Stimulated activated CD8-positive, alpha-beta memory T cell treated with anti-CD3 and anti-CD28 coated beads, Interleukin-15, amount 100 ng/mL, for 24 hours (primary cell): ENCODE measurements around the gene C19orf33.
"Not testable (repeated sequence)": the region's sequence is repeated elsewhere in the genome, so short reads cannot be mapped to it uniquely, and the experiment has no call there.

ENCODE experiments used
- DNase-seq: peaks from one replicate; pipeline ENCODE4 v3.0.0-alpha.2; 2020; ENCODE audit warnings: low read depth

Gene C19orf33

DNA sequence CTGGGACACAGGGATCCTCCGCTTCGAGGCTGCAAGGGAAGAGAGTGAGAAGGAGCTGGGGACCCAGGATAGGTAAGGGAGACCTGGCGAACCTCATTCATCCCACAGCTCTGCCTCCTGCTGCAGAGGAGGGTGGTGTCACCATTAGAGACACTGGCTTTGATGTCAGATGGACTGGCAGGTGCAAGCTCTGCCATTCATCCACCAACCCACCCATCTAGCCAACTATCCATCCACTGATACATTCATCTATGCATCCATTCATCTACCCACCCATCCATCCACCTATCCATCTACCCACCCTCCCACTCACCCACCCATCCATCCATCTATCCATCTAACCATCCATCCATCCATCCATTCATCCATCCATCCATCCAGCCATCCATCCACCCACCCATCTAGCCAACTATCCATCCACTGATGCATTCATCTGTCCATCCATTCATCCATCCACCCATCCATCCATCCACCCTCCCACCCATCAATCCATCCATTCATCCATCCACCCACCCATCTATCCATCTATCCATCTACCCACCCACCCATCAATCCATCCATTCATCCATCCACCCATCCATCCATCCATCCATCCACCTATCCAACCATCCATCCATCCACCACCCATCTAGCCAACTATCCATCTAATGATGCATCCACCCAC lies 5.7 kb downstream of the C19orf33 start:
- no peak for DNase-seq

DNA sequence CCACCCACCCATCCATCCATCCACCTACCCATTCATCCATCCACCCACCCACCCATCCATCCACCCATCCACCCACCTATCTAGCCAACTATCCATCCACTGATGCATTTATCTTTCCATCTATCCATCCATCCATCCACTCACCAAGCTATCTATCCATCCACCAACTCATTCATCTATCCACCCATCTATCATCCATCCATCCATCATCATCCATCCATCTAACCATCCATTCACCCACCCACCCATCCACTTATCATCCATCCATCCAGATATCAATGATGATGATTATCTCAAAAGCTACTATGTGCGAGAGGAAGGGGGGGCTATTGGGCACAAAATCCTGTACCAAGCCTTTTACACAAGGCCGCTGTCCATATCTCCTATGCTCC lies 6.2 kb downstream of the C19orf33 start:
- no peak for DNase-seq

DNA sequence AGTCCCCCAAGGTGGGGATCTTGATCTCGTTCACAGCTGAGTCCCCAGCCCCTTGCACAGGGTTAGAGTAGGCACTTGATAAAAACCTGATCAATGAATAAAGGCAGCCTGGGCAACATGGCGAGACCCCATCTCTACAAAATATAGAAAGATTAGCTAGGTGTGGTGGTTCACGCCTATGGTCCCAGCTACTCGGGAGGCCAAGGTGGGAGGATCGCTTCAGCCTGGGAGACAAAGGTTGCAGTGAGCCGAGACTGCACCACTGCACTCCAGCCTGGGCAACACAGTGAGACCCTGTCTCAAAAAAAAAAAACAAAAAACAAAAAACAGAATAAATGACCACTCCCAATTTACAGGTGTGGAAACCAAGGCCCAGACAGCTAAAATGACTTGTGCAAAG lies 6.9 kb downstream of the C19orf33 start:
- DNase-seq: no peak

DNA sequence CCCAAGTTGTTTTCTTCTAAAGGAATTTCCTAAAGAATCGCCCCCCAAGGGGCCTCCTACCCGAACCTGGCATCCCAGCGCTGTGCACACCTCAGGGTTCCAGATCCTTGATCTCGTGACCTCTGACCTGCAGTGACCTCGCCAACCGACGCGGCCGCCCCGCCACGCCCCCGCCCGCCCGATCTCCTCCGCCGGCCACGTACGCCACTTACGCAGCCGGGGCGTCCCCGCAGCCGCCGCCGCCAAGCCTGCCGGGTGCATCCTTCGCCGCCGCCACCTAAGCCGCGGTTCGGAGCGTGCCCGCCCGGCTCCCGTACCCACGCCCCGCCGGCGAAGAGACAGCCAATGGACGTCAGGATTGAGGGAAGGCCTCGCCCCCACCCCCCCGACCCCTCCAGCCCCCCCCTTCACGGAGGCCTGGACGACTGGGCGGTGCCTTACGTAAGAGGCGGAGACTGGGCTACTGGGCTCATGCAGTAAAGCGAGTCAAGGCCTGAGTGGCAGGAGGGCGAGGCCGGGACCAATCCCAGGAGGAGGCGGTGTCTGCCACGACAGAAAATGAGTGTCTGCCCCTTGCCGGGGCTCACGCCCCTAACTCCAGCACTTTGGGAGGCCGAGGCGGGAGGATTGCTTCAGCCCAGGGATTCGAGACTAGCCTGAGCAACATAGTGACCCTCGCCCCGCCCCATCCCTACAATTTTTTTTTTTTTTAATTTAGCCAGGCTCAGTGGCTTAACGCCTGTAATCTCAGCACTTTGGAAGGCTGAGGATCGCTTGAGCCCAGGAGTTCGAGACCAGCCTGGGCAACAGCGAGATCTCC lies 11.8 kb downstream of the C19orf33 start, which contains the start of gene YIF1B:
YIF1B (minus strand) TSS at position 291 of the 820 bp plus-strand sequence; CDS start at position 261, 30 bp downstream.
- DNase-seq: peak; percentile 81

DNA sequence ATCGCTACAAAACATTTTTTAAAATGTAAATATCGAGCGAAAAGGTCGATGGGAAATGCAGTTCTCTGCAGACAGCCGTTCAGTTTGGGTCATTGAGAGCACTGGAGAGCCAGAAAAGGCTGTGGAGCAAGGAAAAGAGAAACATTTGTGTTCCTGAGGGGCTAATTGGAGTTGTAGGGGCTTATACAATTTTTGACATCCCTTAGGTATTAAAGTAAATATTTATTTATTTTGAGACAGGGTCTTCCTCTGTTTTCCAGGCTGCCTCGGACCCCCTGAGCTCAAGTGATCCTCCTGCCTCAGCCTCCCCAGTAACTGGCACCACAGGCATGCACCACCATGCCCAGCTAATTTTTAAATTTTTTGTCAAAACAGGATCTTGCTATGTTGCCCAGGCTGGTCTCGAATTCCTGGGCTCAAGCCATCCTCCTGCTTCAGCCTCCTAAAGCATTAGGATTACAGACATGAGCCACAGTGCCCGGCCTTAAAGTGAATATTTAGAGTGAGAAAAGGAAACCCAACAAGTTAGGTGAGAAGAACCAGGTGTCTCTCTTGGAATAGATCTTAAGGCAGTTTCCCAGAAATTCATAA lies 12.5 kb downstream of the C19orf33 start:
- no peak for DNase-seq

DNA sequence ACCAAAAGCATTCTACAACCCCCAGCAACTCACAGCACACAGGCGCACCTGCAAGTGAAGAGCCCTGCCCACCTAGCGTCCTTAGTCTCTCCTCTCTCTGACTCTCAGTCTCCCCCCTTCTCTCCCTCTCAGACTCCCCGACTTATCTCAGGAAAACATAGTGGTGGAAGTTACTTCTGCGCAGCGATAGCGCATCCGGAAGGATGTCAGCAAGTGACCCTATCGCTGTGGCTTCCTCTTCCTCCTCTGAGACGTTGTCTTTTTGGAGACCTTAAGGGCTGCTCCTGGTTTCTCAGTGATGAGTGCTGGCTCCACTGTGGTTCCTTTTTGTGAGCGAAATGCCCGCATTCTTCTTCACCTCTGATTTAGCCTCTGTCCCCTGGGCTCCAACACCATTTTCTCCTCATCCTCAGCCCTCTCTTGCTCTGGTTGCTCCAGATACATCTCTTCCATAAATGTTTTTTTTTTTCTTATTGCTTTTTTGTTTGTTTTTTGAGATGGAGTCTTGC lies 13.1 kb downstream of the C19orf33 start:
- DNase-seq: no peak

DNA sequence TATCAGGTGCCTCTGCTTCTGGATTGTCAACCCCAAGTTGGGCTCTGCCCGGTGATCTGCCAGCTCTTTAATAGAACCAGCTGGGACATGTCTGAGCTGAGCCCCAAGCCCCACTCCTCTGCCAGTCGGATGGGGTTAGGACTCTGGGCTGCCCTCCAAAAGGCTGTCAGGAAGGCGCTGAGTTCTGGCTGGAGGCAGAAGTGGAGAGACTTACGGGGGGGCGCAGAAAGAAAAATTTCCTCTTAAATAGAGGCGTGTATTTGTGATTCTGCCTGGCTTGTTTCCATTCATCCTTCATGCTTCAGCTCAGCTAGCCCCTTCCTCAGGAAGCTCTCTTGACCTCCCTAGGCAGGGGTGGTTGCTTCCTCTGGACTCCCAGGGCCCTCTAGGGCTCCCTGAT lies 14.6 kb downstream of the C19orf33 start:
- DNase-seq: no peak

DNA sequence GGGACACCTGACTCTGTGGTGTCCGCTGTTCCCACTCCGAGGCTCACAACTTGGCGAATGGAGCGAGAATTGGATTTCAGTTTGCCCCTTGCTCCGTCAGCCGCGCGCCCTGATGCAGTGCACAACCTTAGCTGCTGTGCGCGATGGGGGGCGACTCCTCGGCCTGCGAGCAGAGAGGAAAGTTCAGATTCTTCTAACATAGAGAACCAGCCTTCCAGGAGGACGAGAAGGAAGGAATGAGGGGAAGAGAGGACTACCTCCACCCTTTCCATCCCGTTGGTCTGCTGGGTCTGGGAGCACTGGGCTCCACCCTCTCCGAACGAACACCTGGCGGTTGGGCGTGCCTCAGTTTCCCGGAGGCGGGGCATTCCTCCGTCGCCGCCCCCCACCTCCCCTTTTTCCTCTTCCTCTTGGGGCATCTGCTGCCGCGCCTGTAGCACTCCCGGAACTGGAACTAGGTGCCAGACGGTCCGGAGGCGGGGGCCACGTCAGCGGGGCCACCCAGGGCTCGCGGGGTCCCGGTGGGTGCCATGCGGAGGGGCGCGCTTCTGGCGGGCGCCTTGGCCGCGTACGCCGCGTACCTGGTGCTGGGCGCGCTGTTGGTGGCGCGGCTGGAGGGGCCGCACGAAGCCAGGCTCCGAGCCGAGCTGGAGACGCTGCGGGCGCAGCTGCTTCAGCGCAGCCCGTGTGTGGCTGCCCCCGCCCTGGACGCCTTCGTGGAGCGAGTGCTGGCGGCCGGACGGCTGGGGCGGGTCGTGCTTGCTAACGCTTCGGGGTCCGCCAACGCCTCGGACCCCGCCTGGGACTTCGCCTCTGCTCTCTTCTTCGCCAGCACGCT lies 15.6 kb downstream of the C19orf33 start, which contains the start of gene KCNK6:
KCNK6 (plus strand) TSS at position 425 of the 838 bp plus-strand sequence; CDS start at position 531, 106 bp downstream.
- DNase-seq: peak; percentile 13

DNA sequence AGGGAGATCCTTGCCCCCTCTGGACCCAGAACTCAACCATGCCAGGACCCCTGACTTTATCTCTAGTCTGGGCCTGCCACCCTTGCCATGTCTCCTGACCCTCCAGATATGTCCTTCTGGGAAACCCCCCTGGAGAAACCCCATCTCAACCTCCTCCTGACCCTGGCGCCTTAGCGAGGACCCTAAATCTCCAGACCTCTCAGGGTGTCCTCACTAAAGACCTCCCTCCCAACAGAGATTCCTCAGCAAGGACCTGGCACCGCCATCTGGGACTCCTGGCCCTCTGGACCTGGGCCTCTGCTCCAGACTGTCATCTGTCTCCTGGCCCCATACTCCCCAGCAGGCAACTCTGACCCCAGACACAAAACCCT lies 16.9 kb downstream of the C19orf33 start:
- DNase-seq: no peak

DNA sequence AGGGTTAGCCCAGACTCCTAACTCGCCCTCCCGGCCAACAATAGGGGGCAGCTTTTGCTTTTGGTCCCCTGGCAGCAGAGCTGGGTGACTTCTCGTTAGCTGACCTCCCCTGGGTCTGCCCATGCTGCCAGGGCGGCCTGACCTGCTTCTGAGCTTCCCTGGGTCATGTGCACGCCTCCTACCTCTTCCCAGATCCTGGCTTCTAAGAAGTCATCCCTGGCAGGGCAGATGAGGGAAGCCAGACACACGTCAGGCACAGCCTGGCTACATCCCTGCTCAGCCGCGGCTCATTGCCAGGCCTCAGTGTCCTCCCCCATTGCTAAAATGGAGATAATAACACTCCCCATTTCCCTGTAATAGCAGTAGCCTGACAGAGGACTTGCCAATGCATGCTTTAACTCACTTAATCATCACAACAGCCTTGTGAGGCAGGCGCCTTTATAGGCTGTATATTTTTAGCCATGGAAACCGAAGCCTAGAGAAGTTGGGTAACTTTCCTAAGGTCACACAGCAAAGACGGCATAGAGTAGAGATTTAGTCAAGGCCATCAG lies 17.7 kb downstream of the C19orf33 start:
- no peak for DNase-seq

DNA sequence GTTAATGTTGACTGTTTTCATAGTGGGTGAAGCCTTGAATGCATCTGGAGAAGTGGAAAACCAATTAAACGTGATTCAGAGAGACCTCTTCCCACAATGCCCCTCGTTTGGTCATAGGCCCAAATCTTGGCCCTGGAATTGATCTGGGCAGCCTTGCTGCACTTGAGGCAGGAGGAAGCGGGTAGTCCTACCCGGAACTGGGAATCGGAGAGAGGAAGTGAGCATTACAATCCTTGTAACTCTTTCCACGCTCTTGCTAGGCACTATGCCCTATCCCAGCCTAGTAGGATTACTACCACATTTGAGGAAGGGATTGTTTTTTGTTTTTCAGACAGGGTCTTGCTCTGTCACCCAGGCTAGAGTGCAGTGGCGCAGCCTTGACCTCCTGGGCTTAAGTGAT lies 19.2 kb downstream of the C19orf33 start:
- DNase-seq: no peak

DNA sequence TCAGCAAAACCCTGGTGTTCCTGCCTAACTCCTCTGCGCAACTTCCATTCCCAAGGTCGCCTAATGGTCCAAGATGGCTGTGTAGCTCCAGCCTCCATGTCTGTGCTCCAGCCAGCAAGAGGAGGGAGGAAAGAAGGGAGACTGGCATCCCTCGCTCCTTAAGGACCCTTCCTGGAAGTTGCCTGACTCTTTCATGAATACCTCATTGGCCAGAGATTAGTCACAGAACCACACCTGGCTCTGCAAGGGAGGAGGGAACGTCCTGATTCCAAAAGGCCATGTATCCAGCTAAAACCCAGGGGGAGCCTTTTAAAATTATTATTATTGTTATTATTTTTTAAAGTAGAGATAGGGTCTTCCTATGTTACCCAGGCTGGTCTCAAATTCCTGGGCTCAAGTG lies 20.4 kb downstream of the C19orf33 start:
- DNase-seq: no peak

DNA sequence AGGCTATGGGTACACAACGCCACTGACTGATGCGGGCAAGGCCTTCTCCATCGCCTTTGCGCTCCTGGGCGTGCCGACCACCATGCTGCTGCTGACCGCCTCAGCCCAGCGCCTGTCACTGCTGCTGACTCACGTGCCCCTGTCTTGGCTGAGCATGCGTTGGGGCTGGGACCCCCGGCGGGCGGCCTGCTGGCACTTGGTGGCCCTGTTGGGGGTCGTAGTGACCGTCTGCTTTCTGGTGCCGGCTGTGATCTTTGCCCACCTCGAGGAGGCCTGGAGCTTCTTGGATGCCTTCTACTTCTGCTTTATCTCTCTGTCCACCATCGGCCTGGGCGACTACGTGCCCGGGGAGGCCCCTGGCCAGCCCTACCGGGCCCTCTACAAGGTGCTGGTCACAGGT lies 22.5 kb downstream of the C19orf33 start:
- no peak for DNase-seq

DNA sequence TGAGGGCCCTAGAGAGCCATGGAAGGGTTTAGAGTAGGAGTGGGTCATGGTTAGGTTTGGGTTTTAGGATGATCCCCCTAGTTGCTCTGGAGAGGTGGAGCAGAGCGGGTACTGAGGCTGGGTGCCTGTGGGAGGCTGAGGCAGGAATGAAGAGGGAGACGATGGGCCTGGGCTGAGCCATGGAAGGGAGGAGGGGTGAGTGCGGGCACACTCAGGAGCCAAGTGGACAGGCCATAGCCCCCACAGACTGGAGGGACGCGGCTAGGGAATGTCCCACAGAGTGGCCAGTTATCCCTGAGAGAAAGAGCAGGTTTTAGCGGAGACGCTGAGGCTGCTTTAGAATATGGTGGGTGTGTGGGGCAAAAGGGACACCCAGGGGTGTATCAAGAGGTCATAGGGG lies 25.6 kb downstream of the C19orf33 start:
- no peak for DNase-seq

DNA sequence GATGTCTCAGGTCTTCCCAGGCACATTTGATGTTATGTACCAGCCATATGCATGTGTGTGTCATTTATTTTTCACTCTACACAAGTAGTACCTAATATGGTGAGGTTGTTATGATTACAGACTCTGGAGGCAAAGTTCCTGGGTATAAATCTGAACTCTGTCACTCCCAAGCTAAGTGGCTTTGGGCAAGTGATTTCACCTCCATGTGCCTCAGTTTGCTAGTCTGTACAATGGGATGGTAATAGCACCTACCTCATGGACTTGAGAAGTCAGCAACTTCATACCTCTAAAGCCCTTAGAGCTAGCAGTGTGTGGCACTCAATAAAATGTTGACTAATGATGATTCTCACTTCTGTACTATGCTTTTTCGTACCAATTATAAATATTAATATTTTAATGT lies 27.7 kb downstream of the C19orf33 start:
- no peak for DNase-seq

DNA sequence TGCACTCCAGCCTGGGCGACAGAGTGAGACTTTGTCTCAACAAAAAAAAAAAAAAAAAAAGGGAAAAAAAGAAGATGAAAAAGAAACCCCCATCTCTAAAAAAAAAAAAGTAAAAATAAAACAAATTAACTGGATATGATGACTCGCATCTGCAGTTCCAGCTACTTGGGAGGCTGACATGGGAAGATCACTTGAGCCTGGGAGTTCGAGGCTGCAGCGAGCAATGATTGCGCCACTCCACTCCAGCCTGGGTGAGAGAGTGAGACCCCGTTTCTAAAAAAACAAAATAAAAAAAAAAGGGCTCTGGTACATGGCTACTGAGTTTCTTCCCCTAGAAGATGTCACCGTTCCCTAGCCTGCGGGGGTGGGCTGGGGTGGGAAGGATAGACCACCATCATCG lies 29.2 kb downstream of the C19orf33 start:
- DNase-seq: no peak

DNA sequence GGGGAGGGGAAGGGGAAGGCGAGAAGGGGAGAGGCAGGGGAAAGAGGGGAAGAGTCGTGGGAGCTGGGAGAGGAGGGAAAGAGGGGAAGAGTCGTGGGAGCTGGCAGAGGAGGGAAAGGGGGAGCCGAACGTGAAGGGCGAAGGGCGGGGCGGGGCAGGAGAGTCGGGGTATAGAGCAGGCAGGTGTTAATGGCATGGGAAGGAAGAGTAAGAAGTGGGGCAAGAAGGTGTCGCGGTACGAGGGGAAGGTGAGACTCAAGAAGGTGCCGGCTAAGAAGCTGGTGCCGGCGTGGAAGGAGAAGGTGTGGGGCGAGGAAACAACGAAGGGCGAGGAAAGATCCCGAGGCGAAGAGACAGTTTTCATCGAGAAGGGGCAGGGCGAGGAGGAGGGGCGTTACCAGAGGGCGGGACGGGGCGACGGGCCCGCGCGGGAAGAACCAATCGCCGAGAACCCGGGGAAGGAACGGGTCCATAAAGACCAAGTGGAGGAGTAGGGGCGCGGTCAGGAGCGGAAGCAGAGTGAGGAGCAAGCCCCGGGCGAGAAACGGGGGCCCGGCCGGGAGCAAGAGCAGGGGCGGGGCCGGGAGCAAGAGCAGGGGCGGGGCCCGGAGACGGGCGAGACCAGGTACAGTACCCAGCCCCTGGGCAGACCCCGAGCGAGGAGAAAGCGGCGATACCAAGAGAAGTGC lies 32.0 kb downstream of the C19orf33 start:
- peak; percentile 80 for DNase-seq

DNA sequence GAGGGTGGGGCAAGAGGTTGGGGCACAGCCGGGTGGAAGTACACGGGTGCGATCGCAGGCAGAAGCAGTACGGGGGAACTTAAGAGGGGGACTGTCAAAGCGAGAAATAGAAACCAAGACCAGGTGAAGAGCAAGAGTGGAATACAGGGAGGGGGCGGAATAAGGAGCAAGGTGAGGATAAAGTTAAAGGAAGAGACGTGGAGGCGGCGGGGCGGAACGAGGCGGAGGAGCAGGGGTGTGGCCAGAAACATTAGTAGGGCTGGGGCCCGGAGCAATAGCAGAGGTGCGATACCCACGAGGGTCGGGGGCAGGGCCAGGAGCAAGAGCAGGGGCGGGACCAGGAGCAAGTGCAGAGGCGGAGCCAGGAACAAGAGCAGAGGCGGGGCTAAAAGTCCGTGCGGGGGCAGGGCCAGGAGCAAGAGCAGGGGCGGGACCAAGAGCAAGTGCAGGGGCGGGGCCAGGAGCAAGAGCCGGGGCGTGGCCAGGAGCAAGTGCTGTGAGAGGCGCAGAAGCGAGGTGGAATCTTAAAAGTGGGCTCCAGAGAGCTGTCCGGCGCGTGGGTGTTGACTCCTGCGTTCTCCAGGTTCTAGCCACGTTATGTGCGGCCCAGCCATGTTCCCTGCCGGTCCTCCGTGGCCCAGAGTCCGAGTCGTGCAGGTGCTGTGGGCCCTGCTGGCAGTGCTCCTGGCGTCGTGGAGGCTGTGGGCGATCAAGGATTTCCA lies 32.7 kb downstream of the C19orf33 start:
- DNase-seq: peak; percentile 81

DNA sequence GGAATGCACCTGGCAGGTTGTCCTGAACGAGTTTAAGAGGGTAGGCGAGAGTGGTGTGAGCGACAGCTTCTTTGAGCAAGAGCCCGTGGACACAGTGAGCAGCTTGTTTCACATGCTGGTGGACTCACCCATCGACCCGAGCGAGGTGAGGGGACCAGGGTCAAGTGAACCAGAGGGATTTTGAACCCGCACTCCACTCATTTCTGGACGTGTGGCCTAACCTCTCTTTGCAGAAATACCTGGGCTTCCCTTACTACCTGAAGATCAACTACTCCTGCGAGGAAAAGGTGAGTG lies 33.3 kb downstream of the C19orf33 start:
- DNase-seq: no peak

DNA sequence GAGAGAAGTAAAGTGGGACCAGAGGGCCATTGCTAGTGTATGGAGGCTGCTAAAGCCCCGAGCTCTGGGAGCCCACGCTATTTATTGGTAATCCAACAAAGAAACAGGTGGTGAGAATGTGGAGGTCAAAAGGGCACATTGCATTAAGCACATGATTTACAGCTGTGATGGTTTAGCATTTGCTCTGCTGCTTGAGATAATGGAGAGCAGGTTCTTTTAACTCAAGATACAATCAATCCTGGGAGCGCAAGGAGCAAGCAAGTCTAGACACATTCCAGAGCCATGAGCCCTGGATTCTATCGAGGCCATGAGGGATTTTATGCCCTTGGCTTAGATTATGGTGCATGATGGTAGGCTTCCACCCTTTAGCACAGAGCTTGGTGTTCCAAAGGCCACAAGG lies 35.0 kb downstream of the C19orf33 start:
- not testable (repeated sequence) for DNase-seq

DNA sequence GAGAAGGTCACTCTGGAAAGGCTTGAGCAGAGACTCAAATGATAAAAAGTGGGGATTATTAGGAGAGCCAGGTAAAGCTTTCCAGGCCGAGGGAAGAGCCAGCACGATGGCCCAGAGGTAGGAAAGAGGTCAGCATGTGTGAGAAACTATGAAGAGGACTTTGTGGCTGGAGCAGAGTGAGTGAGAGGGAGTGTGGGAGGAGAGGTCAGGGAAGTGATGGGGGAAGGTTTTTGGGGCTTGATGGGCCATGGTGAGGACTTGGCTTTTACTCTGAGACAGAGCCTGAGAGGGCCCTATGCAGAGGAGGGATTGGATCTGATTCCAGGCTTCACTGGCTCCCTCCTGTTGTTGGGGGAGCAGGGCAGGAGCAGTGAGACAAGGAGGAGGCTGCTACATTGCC lies 36.9 kb downstream of the C19orf33 start:
- no peak for DNase-seq
